Testis (tissue), 3 donors: ENCODE measurements around the gene PRKCA. TPM values are rescaled to one million over a fixed set of nuclear protein-coding genes. Genes with fewer than 3 reads are reported as not detected.

Experiments
- DNase-seq: peaks from one replicate; pipeline ENCODE4 v3.0.0-alpha.2; 2019
- H3K27ac ChIP-seq, 2 donors: fragments of 200-600 bp; sonication (generic); one replicate each; pipeline ENCODE4 v1.5.1; 2019
- H3K27me3 ChIP-seq: fragments of 200-600 bp; sonication (generic); one replicate; pipeline ENCODE4 v1.5.1; 2019
- H3K36me3 ChIP-seq: fragments of 200-600 bp; sonication (generic); one replicate; pipeline ENCODE4 v1.5.1; 2017; ENCODE audit warnings: low read depth; ENCODE audit errors: missing control alignments
- H3K4me1 ChIP-seq: fragments of 200-600 bp; sonication (generic); one replicate; pipeline ENCODE4 v1.5.1; 2019
- H3K4me3 ChIP-seq, 2 donors: fragments of 200-600 bp; sonication (generic); one replicate each; pipeline ENCODE4 v1.5.1; 2017 to 2019
- H3K9me3 ChIP-seq: fragments of 200-600 bp; sonication (generic); one replicate; pipeline ENCODE4 v1.5.1; 2017
- CTCF ChIP-seq, 3 experiments: fragments of 450-650 bp in 2 of 3; fragments of 200-600 bp in 1 of 3; sonication (generic) in 1 of 3; IDR thresholded peaks; one replicate each; pipeline ENCODE4 v1.5.1; 2016 to 2019; ENCODE audit warnings: antibody characterized with exemption in 3 of 3, mild to moderate bottlenecking in 2 of 3, moderate library complexity in 1 of 3
- POLR2A ChIP-seq: fragments of 450-650 bp; IDR thresholded peaks from one replicate; pipeline ENCODE4 v1.6.1; 2017; ENCODE audit warnings: antibody characterized with exemption, mild to moderate bottlenecking, moderate library complexity
- WGBS, 2 donors: methylation state at CpG; one replicate each; pipeline ENCODE4 v1.1.5; 2018; 5-methylcytosine and 5-hydroxymethylcytosine counted together
- intact Hi-C: fragments of 100-400 bp; cut with DNase I; formaldehyde crosslinking; loops from one replicate; pipeline ENCODE4 v1.15.1; 2023; ENCODE audit warnings: low total_unique reads
- polyA plus RNA-seq: library from polyadenylated mRNA; stranded (reverse); fragments of 350-450 nt; fragmentation: Illumina TruSeq; extraction: RNeasy Lipid Tissue Mini Kit (QIAGEN cat#74804); gene quantifications from one replicate; pipeline ENCODE4 v1.2.3, GENCODE V29; 2014; ENCODE audit warnings: low read depth, low replicate concordance; ENCODE audit not compliant: insufficient read depth
- total RNA-seq, 2 donors: library from RNA; depleted of rRNA; stranded (reverse); fragments of >200 nt; gene quantifications; one replicate each; pipeline ENCODE4 v1.2.3, GENCODE V29; 2016

PRKCA gene
- total and polyA plus RNA-seq, 3 donors from 2014 or later: 6.8 to 22.9 (median 15.4) TPM

GRCh38 chr17:66494023-66494803, 191.8 kb downstream of the PRKCA start:
- no peaks in the 10 kb centered on the region for H3K27me3 ChIP-seq
- no peaks in the 10 kb centered on the region for H3K36me3 ChIP-seq
- peaks cover 5% of the 10 kb centered on the region for H3K4me1 ChIP-seq
- no peak overlapping the region for H3K27ac ChIP-seq
- intact Hi-C loops: no loop called here
- 84 to 88% methylated on average over 5 of the region's 5 CpGs for WGBS, 2 donors
- no peak for DNase-seq
- no peaks in the 10 kb centered on the region for H3K9me3 ChIP-seq
- TF ChIP-seq CTCF (IDR thresholded peaks at IDR 0.05) (no peak), POLR2A (no peak)
- no peak overlapping the region for H3K4me3 ChIP-seq

GRCh38 chr17:66495035-66495434, 192.6 kb downstream of the PRKCA start:
- TF ChIP-seq POLR2A: no peak
- TF ChIP-seq CTCF (IDR thresholded peaks at IDR 0.05): no peak
- Histone ChIP-seq H3K27ac (no peak overlapping the region), H3K4me1 (peaks cover 5% of the 10 kb centered on the region), H3K9me3 (no peaks in the 10 kb centered on the region), H3K4me3 (no peak overlapping the region), H3K36me3 (no peaks in the 10 kb centered on the region), H3K27me3 (no peaks in the 10 kb centered on the region)
- intact Hi-C loops: no loop called here
- 96% methylated on average over 2 of the region's 2 CpGs for WGBS, 2 donors
- DNase-seq: no peak

GRCh38 chr17:66496306-66496705, 193.9 kb downstream of the PRKCA start:
- intact Hi-C loops: no loop called here
- no peak for DNase-seq
- Histone ChIP-seq H3K4me3 (no peak overlapping the region), H3K27ac (no peak overlapping the region), H3K4me1 (peaks cover 5% of the 10 kb centered on the region), H3K27me3 (no peaks in the 10 kb centered on the region), H3K36me3 (no peaks in the 10 kb centered on the region), H3K9me3 (no peaks in the 10 kb centered on the region)
- WGBS, 2 donors: 75 to 85% methylated on average over 5 of the region's 5 CpGs
- TF ChIP-seq CTCF (IDR thresholded peaks at IDR 0.05) (no peak), POLR2A (no peak)

- H3K27ac ChIP-seq: no peak overlapping the region
- TF ChIP-seq CTCF (IDR thresholded peaks at IDR 0.05): no peak
- TF ChIP-seq POLR2A: no peak
- DNase-seq: no peak
- no peaks in the 10 kb centered on the region for H3K9me3 ChIP-seq
- intact Hi-C loops: no loop called here
- no peaks in the 10 kb centered on the region for H3K27me3 ChIP-seq
- no peaks in the 10 kb centered on the region for H3K4me1 ChIP-seq
- WGBS, 2 donors: 87 to 99% methylated on average over 5 of the region's 5 CpGs
- H3K36me3 ChIP-seq: no peaks in the 10 kb centered on the region
- H3K4me3 ChIP-seq: no peak overlapping the region
Observed at GRCh38 chr17:66498580-66498979, 196.2 kb downstream of the PRKCA start.

GRCh38 chr17:66506641-66507040, 204.2 kb downstream of the PRKCA start:
- H3K4me1 ChIP-seq: peaks cover 5% of the 10 kb centered on the region
- H3K36me3 ChIP-seq: no peaks in the 10 kb centered on the region
- H3K4me3 ChIP-seq: no peak overlapping the region
- H3K27ac ChIP-seq: no peak overlapping the region
- no peak for TF ChIP-seq POLR2A
- no peak for TF ChIP-seq CTCF (IDR thresholded peaks at IDR 0.05)
- H3K27me3 ChIP-seq: no peaks in the 10 kb centered on the region
- intact Hi-C loops: no loop called here
- WGBS, 2 donors: 91 to 93% methylated on average over 6 of the region's 6 CpGs
- DNase-seq: no peak
- H3K9me3 ChIP-seq: no peaks in the 10 kb centered on the region
